ENCODE data around the gene DHRS9.

GRCh38 chr2:169066897-169067296 is 2.5 kb upstream of the DHRS9 start:
- no peak for TF ChIP-seq CTCF (IDR thresholded peaks at IDR 0.05)
- TF ChIP-seq POLR2A (IDR thresholded peaks at IDR 0.05): no peak

Data from esophagus squamous epithelium (tissue), 4 donors.